CD4-positive, alpha-beta T cell treated with Interleukin-15 for 1 hour (primary cell): ENCODE results near the gene ETV6.
A peak's percentile ranks its signal among the peaks of the same experiment; 100 is the strongest.

ENCODE experiments used
- DNase-seq: peaks from one replicate; pipeline ENCODE4 v3.0.0-alpha.2; 2020

Gene ETV6

DNA sequence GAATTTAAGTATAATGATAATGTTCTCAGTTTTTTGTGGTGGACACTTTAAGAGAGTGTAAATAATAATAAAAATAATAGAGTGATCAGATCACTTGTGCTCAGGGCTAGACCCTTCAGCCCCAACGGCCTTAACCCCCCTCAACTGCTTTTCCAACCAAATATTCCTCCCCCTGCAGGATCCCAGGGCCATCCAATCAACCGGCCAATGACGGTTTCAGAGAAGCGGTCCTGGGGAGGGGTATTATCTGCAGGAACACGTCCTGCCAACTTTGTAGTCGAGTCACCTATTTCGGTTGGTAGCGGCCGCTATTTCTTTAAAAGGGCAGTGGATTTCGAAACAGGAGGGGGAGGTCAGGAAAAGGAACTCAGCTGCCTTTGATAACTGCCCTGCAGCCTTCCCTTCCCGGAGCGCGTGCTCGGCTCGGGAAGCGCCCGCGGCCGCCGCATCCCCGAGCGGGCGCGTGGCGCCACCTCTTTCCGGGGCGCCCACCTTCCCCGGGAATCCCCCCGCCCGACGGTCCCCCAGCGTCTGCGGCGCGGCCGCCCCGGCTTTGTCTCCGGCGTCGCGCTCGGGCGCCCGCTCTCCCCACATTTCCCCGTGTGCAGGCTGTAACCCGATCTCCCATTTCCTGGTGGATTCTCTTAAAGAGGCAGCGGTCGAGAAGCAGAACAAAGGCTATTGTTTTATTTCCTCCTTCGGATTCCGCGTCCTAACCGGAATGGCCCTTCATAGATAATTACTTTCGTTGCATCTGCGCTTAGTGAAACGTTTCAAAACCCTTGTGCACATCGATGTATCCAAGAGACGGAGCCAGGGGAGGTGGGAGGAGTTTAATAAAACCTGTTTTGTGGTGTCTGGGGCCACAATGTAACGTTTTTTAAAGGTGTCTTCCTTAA is 711 bp upstream of the ETV6 start:
- peak; percentile 54 for DNase-seq

GRCh38 chr12:11650286-11651281 is 1.1 kb downstream of the ETV6 start:
- DNase-seq: no peak

GRCh38 chr12:11651381-11651780 is 1.9 kb downstream of the ETV6 start:
- no peak for DNase-seq

DNA sequence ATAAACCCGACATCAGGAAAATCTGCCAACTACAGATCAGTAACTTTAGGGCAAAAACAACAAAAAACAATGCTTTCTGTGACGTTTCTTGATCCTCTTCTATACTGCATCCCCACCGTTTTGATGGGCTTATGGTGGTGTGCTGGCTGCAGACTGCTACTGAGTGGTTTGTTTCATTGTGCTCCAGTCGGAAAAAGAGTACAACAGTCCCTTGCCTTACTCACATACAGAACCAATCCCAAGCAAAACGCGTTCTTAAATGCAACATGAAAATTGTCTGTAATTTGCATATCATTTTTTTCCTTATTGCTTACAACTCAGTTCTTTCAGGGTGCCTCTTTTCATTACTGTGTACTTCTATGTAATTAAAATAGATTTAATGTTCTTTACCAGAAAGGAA is 2.3 kb downstream of the ETV6 start:
- no peak for DNase-seq

- DNase-seq: peak; percentile 55
Observed at GRCh38 chr12:11652351-11653040, 3.0 kb downstream of the ETV6 start.

- peak; percentile 53 for DNase-seq
Observed at GRCh38 chr12:11653215-11653753, 3.8 kb downstream of the ETV6 start.

GRCh38 chr12:11654338-11654737 is 4.9 kb downstream of the ETV6 start:
- no peak for DNase-seq

GRCh38 chr12:11654802-11655201 is 5.3 kb downstream of the ETV6 start:
- no peak for DNase-seq

- DNase-seq: no peak
Observed at GRCh38 chr12:11655842-11656241, 6.4 kb downstream of the ETV6 start.

GRCh38 chr12:11656550-11656949 is 7.1 kb downstream of the ETV6 start:
- no peak for DNase-seq

GRCh38 chr12:11657511-11657910 is 8.0 kb downstream of the ETV6 start:
- DNase-seq: no peak

DNA sequence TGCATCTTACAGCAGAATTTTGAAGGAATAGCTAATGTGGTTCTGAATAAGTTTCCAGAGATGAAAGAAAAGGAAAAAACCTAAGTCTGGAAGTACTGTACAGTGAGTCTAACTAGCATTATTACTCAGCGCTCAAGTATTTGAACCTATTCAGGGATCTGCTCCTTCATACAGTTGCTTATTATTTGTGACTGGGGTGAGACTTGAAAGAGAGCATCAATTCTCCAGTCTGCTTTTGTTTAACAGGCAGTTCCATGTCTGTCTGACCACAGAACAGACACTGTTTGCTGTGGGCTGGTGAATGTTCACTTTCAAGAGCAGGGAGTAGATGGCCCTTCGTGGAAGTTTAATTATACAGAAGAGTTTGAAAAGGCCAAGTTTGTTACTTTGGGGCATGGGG is 9.3 kb downstream of the ETV6 start:
- DNase-seq: no peak

- no peak for DNase-seq
Observed at GRCh38 chr12:11660624-11661023, 11.2 kb downstream of the ETV6 start.

- DNase-seq: no peak
Observed at GRCh38 chr12:11661491-11662089, 12.1 kb downstream of the ETV6 start.

- DNase-seq: no peak
Observed at GRCh38 chr12:11662369-11662768, 12.9 kb downstream of the ETV6 start.

- no peak for DNase-seq
Observed at GRCh38 chr12:11663130-11663529, 13.7 kb downstream of the ETV6 start.

DNA sequence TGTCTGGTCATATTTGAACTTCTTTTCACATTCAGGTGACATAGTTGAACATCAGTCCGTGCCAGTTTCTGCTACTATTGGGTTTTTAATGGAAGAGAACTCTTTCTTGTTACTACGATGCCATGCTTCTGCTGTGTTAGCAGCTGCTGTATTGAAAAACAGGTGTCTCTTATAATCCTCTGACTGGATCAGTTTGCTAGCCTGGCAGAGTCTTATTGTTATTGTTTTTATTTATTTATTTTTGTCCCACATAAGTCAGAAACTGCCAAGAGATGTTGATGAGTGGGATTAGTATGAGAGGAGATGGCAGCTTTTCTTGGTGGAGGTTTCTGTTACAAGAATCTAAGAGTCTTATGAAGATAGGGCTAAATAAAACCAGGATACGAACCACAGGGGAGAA is 14.6 kb downstream of the ETV6 start:
- DNase-seq: no peak

DNA sequence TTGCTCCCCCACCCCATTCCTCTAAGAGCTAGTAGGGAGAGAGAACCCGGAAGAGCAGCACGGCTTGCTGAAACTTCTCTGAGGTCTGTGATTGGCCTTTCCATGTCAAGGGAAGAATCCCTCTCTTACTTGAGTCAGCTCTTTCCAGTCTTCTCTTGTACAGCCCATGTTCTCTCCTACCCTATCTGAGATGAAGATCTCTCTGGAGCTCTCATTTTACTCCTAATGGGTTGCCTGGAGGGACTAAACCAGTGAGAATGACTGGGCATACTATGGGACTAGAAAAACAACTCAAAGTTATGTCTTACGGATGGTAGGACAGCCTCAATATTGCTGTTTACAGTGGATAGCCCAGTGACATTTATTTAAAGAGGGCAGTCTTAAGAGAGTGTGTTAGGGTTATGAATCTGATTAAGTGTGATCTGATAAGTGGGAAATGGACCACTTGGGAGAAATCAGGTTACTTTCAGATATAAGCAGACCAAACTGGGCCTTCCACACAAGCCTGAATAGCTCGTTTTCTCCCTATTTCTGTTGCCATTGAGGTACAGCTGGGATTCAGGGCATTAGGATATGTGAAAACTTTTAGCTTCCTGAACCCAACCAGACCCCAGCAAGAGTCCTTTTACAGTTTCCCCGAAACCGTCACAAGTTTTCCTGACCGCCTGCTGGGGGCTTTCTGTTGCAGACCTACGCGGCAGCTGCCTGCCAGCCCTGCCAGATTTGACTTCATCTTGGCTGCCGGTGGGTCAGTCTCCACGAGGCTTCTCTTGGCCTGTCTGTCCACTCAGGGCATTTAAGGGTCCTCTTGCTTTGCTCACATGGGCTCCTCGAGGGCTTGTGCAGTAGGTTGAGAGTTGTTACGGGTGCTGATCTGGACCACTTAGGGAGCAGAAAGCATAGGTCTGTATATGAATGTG is 16.9 kb downstream of the ETV6 start:
- DNase-seq: no peak

DNA sequence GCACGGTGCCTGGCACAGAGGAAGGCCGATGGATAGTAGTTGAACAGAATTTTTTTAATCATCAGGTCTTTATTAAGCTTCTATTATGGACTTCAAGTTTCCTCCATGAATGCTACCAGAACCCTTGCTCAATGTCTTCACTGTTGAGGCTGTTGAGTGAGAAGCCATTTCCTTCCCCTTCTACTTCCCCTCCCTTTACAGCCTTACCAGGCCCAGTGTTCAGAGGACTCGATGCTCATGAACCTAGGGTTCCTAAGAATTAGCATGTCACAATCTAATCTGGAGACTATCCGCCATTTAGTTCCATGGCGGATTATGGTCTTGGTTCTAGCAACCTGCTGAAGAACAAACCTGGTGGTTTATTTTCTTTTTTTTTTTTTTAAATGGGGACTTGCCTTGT is 17.7 kb downstream of the ETV6 start:
- DNase-seq: no peak

GRCh38 chr12:11668611-11669010 is 19.1 kb downstream of the ETV6 start:
- no peak for DNase-seq

GRCh38 chr12:11669348-11669747 is 19.9 kb downstream of the ETV6 start:
- no peak for DNase-seq
